ENCODE results near the gene RASSF9. TPM values are rescaled to one million over a fixed set of nuclear protein-coding genes. Genes with fewer than 3 reads are reported as not detected.

The RASSF9 gene
- polyA plus RNA-seq, 1 donor: 16.8 TPM

DNA sequence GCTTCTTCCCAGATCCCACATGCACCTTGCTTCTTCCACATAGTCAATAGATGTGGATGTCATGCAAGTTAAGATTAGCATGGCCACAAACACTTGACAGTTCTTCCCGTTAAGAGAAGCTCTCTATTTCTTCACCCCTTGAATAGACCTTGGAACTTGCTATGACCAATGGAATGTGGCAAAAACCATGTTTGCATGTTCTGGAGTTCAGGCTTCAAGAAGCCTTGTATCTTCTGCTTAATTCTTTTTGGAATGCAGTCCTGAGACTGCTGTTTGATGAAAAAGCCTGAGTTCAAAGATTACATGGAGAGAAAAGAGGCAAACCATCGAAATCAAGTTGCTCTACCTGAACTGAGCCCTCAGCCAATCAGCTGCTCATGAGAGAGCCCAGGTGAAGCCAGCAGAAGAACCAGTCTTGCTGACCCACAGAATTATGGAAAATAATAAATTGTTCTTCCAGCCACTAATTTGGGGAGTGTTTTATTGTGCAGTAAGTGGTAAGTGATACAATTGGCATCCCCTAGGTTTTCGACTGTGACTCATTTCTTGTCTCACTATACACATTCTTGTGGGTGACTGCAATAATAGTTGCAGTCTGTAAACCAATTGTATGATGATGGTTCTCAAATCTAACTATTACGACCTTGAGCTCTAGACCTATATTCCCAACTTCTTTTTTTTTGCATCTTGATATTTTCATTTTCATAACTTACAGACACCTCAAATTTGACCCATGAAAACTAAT, 12.6 kb downstream of the RASSF9 start:
- no peak for DNase-seq

DNA sequence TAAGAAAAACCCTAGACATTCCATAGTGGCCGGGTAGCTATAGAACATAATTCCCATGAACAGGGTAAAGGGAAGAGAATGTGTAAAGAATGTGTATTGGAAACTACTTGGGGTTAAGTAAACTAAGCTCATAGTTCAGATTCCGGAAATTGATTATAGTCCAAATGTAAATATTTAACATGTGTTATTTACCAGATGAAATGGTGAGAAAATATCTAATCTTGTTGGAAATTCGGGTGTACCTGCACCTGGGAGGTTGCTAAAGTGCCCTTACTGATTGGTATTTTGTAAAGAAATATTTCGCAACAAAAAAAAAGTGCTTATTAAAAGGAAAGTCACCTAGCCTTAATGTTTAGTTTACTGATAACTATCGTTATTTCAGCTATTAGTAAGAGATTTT, 14.4 kb downstream of the RASSF9 start:
- DNase-seq: no peak

DNA sequence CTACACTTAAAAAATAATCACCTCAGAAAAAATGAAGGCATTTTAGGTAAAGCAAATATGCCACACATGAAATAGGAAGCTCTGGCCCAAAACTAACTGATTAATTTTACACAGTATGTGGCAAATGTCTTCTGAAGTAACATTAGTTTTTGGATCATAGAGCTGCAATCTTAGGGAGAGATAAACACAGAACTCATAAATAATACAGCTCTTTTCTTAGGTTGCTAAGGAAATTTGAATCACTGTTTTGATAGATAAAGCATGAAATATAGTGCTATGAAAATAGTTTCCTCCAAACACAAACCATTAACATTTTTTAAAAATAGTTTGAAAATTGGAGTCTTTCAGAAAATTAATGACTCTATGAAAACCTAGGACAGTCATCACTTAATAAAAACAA, 15.0 kb downstream of the RASSF9 start:
- no peak for DNase-seq

DNA sequence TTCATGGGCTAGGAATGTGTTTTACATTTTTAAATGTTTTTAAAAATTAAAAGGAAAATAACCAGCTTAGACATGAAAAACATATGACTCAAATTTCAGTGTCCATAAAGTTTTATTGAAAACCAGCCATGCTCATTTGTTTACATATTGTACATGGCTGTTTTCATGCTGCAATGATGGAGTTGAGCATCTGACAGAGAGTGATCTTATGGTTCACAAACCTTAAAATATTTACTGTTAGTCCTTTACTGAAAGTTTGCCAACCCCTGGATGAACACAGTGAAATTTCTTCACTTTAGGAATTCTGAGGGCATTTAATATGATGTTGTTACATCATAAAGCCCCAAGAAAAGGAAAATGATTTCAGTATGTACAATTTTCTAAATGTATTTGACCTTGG, 16.1 kb downstream of the RASSF9 start:
- no peak for DNase-seq

DNA sequence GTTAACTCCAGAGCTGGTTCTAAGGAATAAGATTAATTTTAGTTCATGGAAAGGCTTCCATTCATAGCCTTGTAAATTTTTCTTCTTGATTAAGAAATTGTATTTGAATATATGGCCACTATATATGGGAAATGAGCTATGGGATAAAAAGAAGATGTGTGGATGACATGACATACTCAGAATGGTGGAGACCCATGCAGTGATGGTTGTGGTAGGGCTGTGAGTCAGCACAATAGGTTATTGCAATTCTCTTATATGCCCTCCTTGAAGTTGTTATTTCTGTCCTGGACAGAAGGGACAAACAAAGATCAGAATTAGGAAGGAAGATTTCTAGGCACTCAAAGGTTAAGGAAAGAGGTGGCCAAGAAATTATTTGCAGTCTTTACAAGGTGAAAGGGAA, 21.5 kb downstream of the RASSF9 start:
- DNase-seq: no peak

DNA sequence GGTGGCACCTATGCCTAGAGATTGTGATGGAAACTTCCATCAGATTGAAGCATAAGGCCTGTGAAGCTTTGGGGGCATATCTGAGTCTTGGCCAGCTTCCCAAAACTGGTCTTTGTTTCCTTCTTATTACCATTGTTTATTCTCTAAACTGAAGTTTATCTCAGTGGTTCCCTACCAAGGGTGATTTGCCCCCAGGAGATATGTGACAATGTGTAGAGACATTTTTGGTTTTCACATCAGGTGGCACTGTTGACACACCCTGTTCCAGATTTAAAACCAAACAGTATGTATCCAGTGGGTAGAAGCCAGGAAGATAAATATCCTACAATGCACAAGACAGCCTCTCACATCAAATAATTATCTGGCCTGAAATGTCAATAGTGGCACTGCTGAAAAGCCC, 22.1 kb downstream of the RASSF9 start:
- no peak for DNase-seq

DNA sequence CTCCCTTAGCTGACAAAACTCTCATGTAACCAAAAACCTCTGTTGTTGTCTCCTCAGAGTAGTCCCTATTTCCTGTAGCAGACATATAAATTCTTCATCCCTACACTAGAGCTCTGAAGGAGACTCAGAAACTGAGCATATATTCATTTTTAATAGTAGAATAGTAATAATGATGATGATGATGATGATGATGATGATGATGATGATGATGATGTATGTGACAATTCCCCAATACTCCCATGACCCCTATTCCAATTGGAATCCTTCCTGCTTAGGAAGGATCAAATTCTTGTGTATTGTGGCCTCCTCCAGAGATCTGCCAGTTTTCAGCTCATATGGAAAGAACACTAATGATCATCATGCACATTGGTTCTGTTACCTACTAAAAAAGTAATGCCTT, 26.7 kb downstream of the RASSF9 start:
- no peak for DNase-seq

DNA sequence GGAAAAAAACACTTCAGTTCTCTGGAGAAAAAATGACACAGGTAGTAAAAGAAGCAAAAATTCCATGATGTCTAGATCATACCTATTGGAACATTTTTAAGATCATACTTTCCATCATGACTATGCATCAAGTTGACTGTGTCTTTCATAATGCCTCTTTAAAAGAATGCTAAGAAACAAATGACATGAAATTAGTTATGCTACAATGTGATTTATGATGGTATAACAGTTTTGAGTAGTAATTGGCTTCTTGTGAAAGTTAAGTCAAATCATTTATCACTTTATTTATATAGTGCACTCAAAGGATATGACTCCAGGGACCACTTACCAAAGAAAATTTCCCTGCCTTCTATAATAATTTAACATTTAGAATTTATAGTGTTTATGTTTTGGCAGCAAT, 28.5 kb downstream of the RASSF9 start:
- DNase-seq: no peak

DNA sequence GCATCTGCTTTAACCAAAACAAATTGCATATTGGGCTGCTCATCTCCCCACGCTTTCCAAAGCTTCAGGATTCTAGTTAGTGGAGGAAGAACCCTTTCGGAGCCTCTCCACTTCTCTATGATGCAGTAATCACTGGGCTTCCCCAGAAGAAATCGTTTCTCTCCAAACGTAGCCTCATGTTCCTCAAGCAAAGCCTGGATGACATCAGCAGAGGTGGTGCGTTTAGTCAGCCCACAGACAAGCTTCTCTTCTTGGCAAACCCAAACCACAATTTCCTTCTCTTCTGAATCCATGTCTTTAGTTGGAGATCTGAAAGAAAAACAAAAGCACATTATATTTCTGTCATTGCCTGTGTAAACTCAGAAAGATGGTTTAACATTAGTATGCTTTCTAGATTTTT, 30.6 kb downstream of the RASSF9 start:
- no peak for DNase-seq

DNA sequence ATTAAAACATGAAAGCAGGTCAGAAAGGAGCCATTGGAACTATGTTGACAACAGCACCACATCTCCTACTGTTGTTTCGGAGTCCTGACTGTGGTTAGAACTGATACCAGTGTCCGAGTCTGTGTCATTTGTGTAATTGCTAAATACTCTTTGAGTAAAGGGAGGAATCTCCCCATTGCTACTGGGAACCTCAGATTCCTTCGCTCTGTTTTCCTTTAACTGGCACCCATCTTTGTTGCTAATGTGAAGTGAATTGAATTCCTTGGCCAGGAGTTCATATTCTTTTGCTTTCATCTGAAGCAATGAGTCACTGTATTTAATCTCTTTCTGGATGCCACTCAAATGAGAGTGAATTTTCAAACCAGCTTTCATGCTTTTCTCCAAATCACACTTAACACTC, 31.5 kb downstream of the RASSF9 start:
- no peak for DNase-seq

DNA sequence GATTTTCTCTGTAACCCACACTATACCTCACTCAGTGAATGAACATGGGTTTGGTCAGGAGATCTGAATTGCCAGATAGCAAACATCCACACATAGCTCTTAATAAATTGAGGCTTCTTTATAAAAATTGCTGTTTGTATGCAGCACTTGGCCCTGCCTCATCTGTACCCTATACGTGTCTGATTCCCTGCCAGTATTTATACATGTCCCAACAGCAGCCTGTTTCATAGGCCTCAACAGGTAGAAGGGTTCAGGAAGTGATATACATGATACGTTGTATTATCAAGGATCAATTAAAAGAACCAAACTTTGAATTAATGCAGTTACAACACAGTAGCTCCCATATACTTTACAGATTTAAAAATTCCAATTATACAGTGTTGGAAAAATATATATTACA, 32.3 kb downstream of the RASSF9 start:
- no peak for DNase-seq

DNA sequence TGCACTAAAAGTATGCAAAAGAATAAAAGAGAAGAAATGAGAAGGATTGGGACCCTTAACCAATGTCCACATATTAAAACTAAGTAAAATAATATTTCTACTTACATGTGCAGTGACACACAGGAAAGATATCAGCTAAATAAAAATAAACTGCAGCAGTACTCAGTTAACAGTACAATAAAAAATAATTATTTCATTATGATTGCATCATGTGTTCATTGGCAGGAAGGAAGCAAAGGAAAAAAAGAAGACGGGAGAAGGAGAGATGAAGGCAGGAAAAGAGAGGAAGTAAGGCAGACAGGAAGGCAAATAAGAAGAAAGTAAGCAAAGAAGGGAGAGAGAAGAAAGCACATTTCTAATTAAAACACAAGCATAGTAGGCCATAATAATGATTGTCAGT, 33.0 kb downstream of the RASSF9 start:
- no peak for DNase-seq

DNA sequence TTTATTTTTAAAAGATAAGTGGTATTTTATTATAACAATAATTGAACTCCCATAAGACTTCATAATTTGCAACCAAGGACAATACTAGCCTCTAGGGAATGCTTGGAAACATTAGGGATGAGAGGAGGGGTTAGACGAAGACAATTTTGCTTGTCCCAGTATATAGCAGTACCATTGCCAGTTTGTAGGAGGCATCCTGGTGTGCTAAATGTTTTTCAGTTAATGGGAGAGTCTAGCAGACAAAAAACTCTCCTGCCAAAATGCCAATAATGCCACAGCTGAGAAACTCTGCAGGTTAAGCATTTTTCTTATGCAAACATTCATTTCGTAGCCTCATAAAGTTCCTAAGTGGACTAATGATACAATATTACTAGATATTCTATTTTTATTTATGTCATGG, 38.1 kb downstream of the RASSF9 start:
- DNase-seq: no peak

DNA sequence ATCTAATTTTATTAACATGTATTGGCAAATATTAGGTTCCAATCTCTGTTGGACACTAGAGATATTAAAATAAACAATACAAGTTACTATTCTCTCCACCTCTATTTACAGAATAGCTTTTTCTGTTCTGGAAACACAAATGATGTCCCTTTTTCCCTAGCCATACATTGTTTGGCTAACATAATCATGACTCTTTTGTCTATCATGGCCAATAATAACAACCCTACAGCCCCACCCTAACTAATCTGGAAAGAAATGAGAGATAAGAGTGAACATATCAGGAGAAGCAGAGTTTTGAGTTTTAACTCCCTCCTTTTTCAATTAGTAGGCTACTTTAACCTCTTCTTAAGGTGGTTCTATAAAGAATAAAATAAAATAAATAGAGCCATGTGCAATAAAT, 40.2 kb downstream of the RASSF9 start:
- DNase-seq: no peak

DNA sequence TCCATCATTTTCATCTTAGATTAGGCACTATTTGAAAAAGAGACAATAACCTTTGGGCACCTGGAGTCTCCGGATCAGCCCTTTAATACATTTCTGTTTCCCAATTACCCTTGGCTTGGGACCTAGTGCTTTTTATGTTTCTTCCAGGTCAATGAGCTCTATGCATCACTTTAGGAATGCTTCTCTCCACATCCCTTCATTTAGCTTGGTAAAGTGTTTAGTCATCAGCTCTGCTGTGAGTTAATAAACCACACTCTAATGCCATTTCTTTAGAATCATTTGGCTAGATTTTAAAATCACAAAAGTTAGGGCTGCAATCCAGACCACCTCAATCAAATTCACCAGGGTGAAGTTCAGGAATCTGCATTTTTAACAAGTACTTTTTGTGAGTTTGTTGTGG, 41.7 kb downstream of the RASSF9 start:
- no peak for DNase-seq

DNA sequence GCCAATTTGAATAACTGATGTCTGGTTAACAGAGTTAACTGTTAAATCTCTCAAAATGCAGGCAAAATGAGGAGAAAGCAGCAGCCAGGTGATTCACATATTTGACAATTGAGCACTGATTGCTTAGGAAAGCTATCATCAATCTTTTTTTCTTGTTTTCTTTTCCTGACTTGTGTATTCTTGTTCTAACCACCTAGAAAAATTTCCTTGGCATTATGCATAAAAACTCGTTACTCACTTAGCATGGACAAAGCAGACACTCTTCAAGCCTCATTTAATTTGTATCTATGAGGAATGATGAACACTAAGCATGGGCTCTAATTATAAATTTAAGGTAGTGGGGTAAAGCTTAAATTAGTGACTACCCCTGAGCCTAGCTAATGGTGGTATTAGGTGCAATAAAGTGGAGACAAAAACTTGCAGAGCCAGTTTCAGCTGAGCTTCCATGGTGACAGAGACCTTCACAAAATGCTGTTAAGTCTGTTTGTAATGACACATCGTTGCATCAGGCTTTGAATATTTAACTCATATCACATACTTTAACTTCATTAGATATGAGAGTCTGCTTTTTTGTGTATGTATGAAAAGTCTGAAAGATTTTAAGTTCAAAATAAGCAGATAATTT, 52.0 kb downstream of the RASSF9 start:
- no peak for DNase-seq

DNA sequence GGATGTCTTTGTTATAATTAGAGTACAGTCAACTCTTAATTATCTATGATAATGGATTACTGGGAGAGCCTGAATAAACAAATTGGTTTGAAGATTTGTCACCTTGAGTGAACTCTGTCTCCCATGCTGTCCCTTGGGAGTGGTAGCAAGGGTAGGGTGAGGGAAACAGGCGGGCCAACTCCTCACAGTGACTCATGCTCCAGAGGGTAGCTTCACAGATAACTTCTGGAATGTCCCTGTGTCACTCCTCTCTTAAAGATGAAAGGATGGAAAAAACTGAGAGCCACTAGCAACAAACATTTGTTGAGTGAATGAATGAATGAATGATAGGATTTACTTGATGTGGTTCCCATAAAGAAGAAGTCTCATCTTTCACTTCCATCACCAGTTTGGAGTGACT, 53.5 kb downstream of the RASSF9 start:
- no peak for DNase-seq

DNA sequence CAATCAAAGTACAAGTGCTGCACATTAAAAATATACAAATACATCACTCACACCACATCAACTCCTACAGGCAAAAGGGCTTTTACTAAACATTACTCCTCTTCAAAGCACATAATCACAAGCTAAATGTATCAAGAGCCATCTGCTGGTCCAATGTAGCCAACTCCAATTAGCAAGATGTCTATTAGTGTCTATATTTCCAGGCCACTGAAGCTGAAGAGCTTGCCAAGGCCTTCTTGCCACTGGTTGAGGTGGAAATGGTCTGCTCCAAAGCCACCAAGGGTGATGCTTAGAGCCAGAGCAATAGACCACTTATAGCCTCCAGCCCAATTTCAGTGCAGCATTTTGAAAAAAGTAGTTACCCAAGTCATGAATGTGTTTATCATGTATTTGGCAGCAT, 54.4 kb downstream of the RASSF9 start:
- DNase-seq: no peak

DNA sequence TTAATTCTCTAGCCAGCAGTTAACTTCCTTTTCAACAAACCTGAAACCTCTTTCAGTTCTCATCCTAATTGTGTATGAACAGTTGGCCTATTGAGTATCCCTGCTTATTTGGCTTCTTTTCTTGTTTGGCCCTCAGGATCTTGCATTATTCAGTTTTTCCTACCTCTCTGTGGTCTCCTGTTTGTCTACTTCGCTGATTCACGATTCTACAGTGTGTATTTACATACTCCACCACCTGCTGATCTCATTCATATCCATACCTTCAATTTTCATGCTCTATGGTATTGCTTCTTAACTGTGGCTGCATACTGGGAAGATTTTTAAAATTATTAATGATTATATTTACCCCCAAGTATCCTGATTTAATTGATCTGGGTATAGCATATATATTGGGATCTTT, 56.4 kb downstream of the RASSF9 start:
- no peak for DNase-seq

DNA sequence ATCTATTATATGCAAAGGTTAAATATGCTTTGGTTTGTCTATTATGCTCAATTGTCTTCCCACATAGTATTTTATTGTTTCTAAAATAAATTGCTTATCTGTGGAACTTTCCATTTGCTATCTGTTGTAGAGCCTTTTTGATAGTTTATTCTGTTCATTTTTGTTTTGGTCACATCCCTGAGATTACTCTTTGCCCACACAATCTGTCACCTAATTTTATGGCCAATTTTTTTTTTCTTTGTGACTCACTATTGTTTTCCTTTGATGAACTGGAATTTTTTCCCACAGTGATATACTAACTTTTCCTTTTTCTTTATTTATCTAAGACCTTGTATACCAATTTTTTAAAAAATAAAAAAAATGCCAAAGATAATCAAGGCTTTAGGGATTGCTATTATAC, 61.1 kb downstream of the RASSF9 start:
- no peak for DNase-seq

DNA sequence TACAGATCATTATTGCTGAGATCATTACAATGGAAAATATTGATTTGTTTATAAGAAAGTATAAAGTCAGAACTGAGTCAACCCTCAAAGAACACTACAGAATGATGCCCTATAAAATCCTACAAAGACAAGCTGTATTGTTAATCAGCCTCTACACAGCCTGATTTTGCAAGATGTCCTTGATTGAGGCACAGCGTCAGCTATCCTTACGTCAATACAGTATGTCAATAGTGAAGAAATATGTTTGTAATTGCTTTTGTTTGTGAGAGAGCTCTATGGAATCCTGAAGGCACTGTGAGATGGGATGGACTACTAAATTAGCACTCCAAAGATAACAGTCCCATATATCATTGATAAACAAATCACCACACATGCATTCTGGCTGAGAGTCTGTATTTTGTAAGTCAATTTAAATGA, 70.7 kb downstream of the RASSF9 start:
- no peak for DNase-seq

DNA sequence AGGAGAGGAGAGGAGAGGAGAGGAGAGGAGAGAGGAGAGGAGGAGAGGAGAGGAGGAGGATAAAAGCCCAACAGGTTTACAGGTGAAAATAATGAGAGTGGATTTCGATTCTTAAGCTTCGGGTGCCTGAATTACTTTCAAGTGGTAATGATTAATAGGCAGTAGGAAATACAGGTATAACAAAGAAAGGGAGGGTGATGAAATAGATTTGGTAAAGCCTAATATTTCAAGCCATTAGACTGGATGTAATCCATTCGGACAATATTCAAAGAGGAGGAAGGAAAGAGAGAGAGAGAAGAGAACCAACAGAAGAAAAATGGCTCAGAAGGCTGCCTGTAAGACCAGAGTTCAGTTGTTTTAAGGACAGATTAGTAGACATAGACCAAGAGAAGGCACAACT, 76.6 kb downstream of the RASSF9 start:
- DNase-seq: no peak

DNA sequence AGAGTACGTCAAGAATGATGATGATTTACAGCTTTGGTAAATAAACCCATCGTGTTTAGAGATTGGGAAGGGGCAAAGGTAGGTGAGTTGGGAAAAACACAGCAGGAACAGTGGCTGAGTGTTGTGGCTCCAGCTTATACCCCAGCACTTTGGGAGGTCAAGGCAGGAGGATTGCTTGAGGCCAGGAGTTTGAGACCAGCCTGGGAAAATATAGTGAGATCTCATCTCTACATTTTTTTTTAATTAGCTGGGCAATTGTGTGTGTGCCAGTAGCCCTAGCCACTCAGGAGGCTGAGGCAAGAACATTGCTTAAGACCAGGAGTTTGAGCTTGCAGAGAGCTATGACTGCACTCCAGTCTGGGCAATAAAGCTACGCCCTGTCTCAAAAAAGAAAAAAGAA, 77.1 kb downstream of the RASSF9 start:
- no peak for DNase-seq

DNA sequence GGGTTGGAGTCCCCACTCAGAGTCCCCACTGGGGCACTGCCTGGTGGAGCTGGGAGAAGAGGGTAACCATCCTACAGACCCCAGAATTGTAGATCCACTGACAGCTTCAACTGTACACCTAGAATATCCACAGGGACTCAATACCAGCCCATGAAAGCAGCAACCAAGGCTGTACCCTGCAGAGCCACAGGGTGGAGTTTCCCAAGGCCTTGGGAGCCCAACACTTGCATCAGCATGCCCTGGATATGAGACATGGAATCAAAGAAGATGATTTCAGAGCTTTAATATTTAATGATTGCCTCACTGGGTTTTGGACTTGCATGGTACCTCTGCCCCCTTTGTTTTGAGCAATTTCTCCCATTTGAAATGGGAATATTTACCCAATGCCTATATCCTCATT, 80.4 kb downstream of the RASSF9 start:
- no peak for DNase-seq
